ENCODE results near the gene F7. TPM values are rescaled to one million over a fixed set of nuclear protein-coding genes. Genes with fewer than 3 reads are reported as not detected.
"Not testable (repeated sequence)": the region's sequence is repeated elsewhere in the genome, so short reads cannot be mapped to it uniquely, and the experiment has no call there.

F7 gene
- total and polyA plus RNA-seq, 12 donors, result 0.04 to 0.45 (median 0.20) TPM; not detected in 7

DNA sequence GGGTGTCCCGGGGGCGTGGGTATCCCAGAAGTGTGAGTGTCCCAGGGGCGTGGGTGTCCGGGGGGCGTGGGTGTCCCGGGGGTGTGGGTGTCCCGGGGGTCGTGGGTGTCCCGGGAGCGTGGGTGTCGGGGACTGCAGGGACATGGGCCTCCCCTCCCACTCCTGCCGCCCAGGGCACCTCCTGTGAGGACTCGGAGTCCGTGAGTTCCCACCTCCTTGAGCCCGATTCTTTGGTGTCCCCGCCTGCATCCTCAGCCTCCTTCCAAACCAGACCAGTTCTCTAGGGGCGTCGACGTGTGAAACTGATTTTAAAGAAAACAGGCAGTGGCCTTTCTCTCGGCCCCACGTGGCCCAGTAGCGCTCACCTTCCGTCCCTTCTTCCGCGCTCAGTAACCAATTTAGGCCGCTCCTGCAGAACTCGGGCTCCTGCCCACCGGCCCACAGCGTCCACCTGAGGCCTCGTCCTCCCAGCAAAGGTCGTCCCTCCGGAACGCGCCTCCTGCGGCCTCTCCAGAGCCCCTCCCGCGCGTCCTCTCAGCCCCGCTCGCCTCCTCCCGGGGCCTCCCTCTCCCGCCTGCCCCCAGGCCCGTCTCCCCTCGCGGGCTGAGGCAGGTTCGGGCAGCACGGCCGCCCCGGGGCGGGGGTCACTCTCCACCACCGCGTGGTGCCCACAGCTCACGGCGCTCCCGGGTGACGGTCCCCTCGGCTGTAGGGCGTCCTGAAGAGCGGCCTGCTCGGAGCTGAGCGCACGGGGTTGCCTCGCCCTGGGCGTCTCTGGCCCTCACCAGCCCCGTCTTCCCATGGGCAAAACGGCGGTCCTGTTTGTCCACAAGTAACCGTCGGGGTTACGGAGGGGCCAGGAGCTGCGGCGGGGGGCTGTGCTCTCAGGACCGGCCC is 3.8 kb downstream of the F7 start:
- 26 to 28% methylated on average over 62 to 73 of the region's 73 CpGs for WGBS, 2 donors
- ATAC-seq (peak in 3 of 8 donors; percentile 21 to 29 (median 28)), DNase-seq (no peak)
- Histone ChIP-seq H3K36me3 (no peaks in the 10 kb centered on the region), H3K27me3 (peaks cover 17 to 25% (median 21%) of the 10 kb centered on the region in 7 donors), H3K9me3 (no peaks in the 10 kb centered on the region), H3K27ac (no peak overlapping the region), H3K4me1 (peaks cover 6 to 19% (median 12%) of the 10 kb centered on the region in 9 donors), H3K4me3 (peak overlapping the region in 8 of 10 donors; percentile 45 to 60 (median 52))
- TF ChIP-seq, protein P1, sequence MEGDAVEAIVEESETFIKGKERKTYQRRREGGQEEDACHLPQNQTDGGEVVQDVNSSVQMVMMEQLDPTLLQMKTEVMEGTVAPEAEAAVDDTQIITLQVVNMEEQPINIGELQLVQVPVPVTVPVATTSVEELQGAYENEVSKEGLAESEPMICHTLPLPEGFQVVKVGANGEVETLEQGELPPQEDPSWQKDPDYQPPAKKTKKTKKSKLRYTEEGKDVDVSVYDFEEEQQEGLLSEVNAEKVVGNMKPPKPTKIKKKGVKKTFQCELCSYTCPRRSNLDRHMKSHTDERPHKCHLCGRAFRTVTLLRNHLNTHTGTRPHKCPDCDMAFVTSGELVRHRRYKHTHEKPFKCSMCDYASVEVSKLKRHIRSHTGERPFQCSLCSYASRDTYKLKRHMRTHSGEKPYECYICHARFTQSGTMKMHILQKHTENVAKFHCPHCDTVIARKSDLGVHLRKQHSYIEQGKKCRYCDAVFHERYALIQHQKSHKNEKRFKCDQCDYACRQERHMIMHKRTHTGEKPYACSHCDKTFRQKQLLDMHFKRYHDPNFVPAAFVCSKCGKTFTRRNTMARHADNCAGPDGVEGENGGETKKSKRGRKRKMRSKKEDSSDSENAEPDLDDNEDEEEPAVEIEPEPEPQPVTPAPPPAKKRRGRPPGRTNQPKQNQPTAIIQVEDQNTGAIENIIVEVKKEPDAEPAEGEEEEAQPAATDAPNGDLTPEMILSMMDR (IDR thresholded peaks at IDR 0.05), result no peak
- intact Hi-C loops (cut with DNase I), result no loop called here

DNA sequence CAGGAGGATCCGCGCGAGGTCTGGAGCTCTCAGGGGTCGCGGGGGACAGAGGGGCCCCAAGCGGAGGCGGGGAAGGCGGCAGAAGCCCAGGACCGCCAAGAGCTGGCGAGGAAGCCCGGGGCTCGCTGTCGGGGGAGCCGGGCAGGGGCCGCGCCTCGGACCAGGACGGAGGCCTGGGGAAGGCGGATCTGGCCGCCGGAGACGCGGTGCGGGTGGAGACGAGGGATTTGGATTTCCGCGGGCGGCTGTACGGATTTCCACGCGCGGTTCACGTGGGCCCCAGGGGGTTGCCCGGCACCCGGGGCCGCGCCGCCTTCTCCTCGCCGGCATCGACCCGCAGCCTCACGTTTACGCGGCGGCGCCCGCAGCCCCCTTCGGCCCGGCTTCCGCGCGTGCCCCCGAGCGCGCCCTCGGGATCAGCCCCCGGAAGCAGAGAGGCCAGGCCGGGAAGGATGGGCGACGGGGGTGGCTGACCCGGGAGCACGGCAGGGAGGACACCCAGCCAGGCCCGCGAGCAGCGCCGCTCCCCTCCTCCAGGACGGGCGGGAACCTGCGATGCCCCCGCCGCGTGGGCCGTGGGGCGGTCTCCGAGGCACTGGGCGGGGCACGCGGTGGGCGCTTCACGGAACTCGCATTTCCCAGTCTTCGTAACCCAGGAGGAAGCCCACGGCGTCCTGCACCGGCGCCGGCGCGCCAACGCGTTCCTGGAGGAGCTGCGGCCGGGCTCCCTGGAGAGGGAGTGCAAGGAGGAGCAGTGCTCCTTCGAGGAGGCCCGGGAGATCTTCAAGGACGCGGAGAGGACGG is 4.7 kb downstream of the F7 start:
- H3K4me1 ChIP-seq, result peaks cover 6 to 19% (median 12%) of the 10 kb centered on the region in 9 donors
- no peak overlapping the region for H3K27ac ChIP-seq
- TF ChIP-seq, protein P1 (IDR thresholded peaks at IDR 0.05), result no peak
- WGBS, 2 donors, result 1 to 2% methylated on average over 92 to 99 of the region's 99 CpGs
- peak overlapping the region; percentile 26 to 60 (median 50) for H3K4me3 ChIP-seq
- peaks cover 17 to 25% (median 21%) of the 10 kb centered on the region in 7 donors for H3K27me3 ChIP-seq
- DNase-seq (no peak), ATAC-seq (peak; percentile 37 to 59 (median 48))
- intact Hi-C loops (cut with DNase I), result no loop called here
- H3K36me3 ChIP-seq, result no peaks in the 10 kb centered on the region
- no peaks in the 10 kb centered on the region for H3K9me3 ChIP-seq

DNA sequence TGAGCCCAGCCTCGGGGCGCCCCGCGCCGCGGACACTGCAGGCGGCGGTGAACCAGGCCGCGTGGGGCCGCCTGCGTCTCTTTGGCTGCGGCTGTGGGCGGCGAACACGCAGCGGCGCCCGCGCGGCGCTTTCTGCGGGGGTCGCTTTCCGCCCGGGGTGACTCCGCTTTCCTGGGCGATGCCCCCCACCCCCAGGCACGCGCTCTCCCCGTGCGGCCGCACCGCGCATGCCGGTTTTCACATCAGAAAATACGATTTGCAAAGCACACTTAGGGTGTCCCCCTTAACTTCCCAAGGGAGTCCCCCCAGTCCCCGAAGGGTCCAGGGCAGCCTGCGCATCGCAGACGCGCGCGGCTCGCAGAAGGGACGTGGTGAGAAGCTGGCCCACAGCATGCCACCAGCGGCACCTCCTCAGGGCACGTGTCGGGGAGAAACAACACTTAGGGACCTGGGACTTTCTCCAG is 5.3 kb downstream of the F7 start:
- Histone ChIP-seq H3K27ac (no peak overlapping the region), H3K27me3 (peaks cover 17 to 25% (median 21%) of the 10 kb centered on the region in 7 donors), H3K36me3 (no peaks in the 10 kb centered on the region), H3K9me3 (no peaks in the 10 kb centered on the region), H3K4me1 (peaks cover 6 to 19% (median 12%) of the 10 kb centered on the region in 9 donors), H3K4me3 (peak overlapping the region; percentile 26 to 60 (median 50))
- 20 to 21% methylated on average over 49 of the region's 49 CpGs for WGBS, 2 donors
- TF ChIP-seq, protein P1 (IDR thresholded peaks at IDR 0.05), result no peak
- DNase-seq (no peak), ATAC-seq (peak in 1 of 8 donors; percentile 39)
- intact Hi-C loops (cut with DNase I), result no loop called here

DNA sequence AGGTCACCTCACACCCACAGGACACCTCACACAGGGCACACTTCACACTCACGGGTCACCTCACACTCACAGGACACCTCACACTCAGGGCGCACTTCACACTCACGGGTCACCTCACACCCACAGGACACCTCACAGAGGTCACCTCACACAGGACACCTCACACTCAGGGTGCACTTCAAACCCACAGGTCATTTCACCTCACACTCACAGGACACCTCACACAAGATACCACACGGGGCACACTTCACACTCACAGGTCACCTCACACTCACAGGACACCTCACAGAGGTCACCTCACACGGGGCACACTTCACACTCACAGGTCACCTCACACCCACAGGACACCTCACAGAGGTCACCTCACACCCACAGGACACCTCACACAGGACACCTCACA is 6.2 kb downstream of the F7 start:
- intact Hi-C loops (cut with DNase I), result not testable (repeated sequence)
- 90 to 93% methylated on average over 5 of the region's 5 CpGs for WGBS, 2 donors

DNA sequence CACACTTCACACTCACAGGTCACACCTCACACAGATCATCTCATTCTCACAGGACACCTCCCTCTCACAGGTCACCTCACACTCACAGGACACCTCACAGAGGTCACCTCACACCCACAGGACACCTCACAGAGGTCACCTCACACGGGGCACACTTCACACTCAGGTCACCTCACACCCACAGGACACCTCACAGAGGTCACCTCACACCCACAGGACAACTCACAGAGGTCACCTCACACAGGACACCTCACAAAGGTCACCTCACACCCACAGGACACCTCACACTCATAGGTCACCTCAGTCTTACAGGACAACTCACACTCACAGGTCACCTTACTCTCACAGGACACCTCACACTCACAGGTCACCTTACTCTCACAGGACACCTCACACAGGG is 6.9 kb downstream of the F7 start:
- DNase-seq; H3K4me3 ChIP-seq; ATAC-seq; H3K36me3 ChIP-seq; H3K9me3 ChIP-seq; H3K27ac ChIP-seq; intact Hi-C loops (cut with DNase I): not testable (repeated sequence)
- 81 to 85% methylated on average over 1 of the region's 1 CpG for WGBS, 2 donors
- Histone ChIP-seq H3K27me3 (peaks cover 17 to 22% (median 21%) of the 10 kb centered on the region in 7 donors), H3K4me1 (peaks cover 6 to 19% (median 12%) of the 10 kb centered on the region in 9 donors)

More for the DNA sequence above, 6.2 kb downstream of the F7 start:
- not testable (repeated sequence) for H3K4me3 ChIP-seq, DNase-seq, H3K36me3 ChIP-seq, H3K27ac ChIP-seq, ATAC-seq, H3K9me3 ChIP-seq
- peaks cover 17 to 23% (median 21%) of the 10 kb centered on the region in 7 donors for H3K27me3 ChIP-seq
- peaks cover 6 to 19% (median 12%) of the 10 kb centered on the region in 9 donors for H3K4me1 ChIP-seq

Measured in heart right ventricle (tissue), 16 donors.